Measurements from ENCODE around the gene GINS2. TPM values are rescaled to one million over a fixed set of nuclear protein-coding genes. Genes with fewer than 3 reads are reported as not detected.

The GINS2 gene
- total and polyA plus RNA-seq, 2 of the 4 experiments (the other 2 are of a cell fraction), result 12.0 to 13.4 TPM

GRCh38 chr16:85648805-85649204 lies 39.9 kb downstream of the GINS2 start:
- POLR2A ChIA-PET (ENCODE audit: unreplicated experiment), result no interaction called here
- dilution Hi-C loops (cut with HindIII; ENCODE audit: low sequenced_read_pairs, unreplicated experiment) (no loop called here), intact Hi-C loops (cut with micrococcal nuclease) (no loop called here), in situ Hi-C loops (cut with MboI; ENCODE audit: low sequenced_read_pairs) (no loop called here)
- H3K4me2 ChIP-seq (ENCODE audit: low read depth, low read length), result no peak overlapping the region
- no peak overlapping the region for H2BK5ac ChIP-seq (ENCODE audit: low read depth, low read length, poor library complexity, severe bottlenecking)
- 33% methylated on average over 10 of the region's 14 CpGs; no CpG with 5 or more reads in 1 of the 2 experiments for WGBS, 2 experiments (ENCODE audit: extremely low coverage in 2 of 2, insufficient read length in 1 of 2)
- no peak overlapping the region for H3K23ac ChIP-seq (ENCODE audit: low read depth, low read length)
- ATAC-seq (ENCODE audit: low read depth), result no peak
- H3K27me3 ChIP-seq (ENCODE audit: control insufficient read depth, insufficient read depth, low read length), result no peaks in the 10 kb centered on the region
- peaks cover 12% of the 10 kb centered on the region for H3K36me3 ChIP-seq (ENCODE audit: control insufficient read depth, insufficient read depth, low read length)
- no TSS peak for BruUV-seq (replicated peaks)
- no peak overlapping the region for H3K4ac ChIP-seq (ENCODE audit: low read depth, low read length)
- H2BK120ac ChIP-seq (ENCODE audit: low read depth, low read length), result no peak overlapping the region
- no peak overlapping the region for H2AFZ ChIP-seq (replicated peaks; ENCODE audit: low read length, poor library complexity)
- no peak overlapping the region for H2BK20ac ChIP-seq (ENCODE audit: low read depth, low read length)
- H3K4me1 ChIP-seq (ENCODE audit: control insufficient read depth, insufficient read depth, low read length), result peaks cover 14% of the 10 kb centered on the region
- H3K9me1 ChIP-seq (ENCODE audit: insufficient read depth, low read length), result 0 out of 2 replicates have a peak, but pooled peaks cover 6% of the 10 kb centered on the region
- H4K8ac ChIP-seq (ENCODE audit: low read depth in 2 of 2, low read length in 2 of 2), result no peak overlapping the region
- H3K9me3 ChIP-seq (ENCODE audit: control insufficient read depth, insufficient read depth, low read length), result no peaks in the 10 kb centered on the region
- no peak overlapping the region for H3K56ac ChIP-seq (ENCODE audit: extremely low read depth, insufficient read depth, low read length)
- H3K14ac ChIP-seq (replicated peaks; ENCODE audit: low read depth, low read length), result no peak overlapping the region
- no peak overlapping the region for H2AK5ac ChIP-seq (ENCODE audit: low read depth, low read length)
- H4K91ac ChIP-seq (ENCODE audit: insufficient read depth, low read depth, low read length), result no peak overlapping the region
- no peak overlapping the region for H2BK15ac ChIP-seq (ENCODE audit: low read depth, low read length)
- no peak overlapping the region for H2AK9ac ChIP-seq (replicated peaks; ENCODE audit: low read depth, low read length, poor library complexity)
- peak; percentile 13 for DNase-seq
- H3K79me1 ChIP-seq (ENCODE audit: low read depth in 1 of 2, low read length in 2 of 2), result peaks cover 5 to 33% of the 10 kb centered on the region in 2 experiments
- H4K5ac ChIP-seq (ENCODE audit: low read depth, low read length), result no peak overlapping the region
- H3K9ac ChIP-seq (ENCODE audit: low read depth, low read length), result no peak overlapping the region
- CTCF ChIA-PET, result no interaction called here
- H3K18ac ChIP-seq (ENCODE audit: low read depth, low read length), result no peak overlapping the region
- H3K4me3 ChIP-seq (ENCODE audit: insufficient read depth, low read depth, low read length), result no peak overlapping the region
- peaks cover 68% of the 10 kb centered on the region for H4K20me1 ChIP-seq (ENCODE audit: insufficient read depth, low read length)
- TF ChIP-seq CEBPB (IDR thresholded peaks at IDR 0.05; ENCODE audit: low read depth, low read length) (no peak), MXI1 (IDR thresholded peaks at IDR 0.05; ENCODE audit: borderline replicate concordance, low read depth, low read length) (peak; percentile 38; the same call in 1 of the 2 replicates)
- no peak overlapping the region for H3K27ac ChIP-seq (ENCODE audit: insufficient read depth, low read length)
